ENCODE results near the gene DGKB.

DGKB gene

DNA sequence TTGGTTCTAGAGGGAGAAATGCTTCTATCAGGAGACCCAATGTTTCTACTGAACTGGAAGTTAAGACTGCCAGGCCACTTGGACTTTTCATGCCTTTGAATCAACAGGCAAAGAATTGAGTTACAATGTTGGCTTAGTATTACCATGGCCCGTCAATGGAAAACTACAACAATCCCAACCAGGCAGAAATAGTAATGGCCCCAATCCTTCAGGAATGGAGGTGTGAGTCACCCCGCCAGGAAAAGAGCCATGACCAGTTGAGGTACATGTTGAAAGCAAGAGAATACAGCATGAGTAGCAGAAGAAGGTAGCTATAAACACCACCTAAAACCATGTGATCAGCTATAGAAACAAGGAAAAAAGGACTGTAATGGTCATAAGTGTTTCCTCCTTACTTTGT is 101.9 kb downstream of the DGKB start:
- no peak for DNase-seq (ENCODE audit: low spot score)
- Histone ChIP-seq H3K27ac (no peak overlapping the region), H3K4me3 (no peak overlapping the region)
- TF ChIP-seq, protein P1, sequence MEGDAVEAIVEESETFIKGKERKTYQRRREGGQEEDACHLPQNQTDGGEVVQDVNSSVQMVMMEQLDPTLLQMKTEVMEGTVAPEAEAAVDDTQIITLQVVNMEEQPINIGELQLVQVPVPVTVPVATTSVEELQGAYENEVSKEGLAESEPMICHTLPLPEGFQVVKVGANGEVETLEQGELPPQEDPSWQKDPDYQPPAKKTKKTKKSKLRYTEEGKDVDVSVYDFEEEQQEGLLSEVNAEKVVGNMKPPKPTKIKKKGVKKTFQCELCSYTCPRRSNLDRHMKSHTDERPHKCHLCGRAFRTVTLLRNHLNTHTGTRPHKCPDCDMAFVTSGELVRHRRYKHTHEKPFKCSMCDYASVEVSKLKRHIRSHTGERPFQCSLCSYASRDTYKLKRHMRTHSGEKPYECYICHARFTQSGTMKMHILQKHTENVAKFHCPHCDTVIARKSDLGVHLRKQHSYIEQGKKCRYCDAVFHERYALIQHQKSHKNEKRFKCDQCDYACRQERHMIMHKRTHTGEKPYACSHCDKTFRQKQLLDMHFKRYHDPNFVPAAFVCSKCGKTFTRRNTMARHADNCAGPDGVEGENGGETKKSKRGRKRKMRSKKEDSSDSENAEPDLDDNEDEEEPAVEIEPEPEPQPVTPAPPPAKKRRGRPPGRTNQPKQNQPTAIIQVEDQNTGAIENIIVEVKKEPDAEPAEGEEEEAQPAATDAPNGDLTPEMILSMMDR (IDR thresholded peaks at IDR 0.05) = no peak

DNA sequence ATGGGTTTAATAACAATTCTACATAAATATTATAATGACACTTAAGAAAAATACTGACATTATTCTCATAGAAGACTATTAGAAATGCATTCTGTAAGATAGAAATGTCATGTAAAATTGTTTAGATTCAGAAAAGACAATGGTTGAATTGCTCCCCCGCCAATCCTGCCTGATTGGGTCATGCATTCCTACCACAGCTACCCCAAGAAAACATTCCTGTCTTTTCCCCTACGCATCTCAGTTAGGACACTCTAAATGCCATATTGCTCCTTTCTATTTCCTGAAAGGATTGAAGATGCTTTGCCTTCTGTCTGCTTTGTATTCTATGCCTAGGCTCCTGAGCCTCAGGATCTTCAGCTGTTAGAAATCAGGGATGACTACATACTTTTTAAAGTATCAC is 109.4 kb downstream of the DGKB start:
- TF ChIP-seq, protein P1 (IDR thresholded peaks at IDR 0.05) = no peak
- Histone ChIP-seq H3K4me3 (no peak overlapping the region), H3K27ac (no peak overlapping the region)
- DNase-seq (ENCODE audit: low spot score) = no peak

DNA sequence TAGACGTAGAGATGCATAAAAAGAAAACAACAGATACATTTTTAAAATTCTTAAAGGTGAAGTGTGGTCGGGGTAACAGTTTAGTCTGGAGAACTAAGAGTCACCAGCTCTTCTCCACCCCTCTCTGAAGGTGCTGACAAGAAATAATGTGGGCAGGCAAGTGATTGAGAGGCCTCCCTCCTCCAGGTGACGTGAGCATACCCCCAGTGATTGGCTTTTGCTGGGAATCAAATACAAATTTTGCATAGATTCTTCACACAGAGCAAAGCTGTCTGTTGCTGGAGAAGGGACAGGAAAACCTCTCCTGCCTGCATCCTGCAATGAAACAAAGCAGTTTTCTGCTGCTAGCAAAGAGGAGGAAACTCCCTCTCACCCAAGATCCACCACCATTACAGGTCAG is 115.0 kb downstream of the DGKB start:
- DNase-seq (ENCODE audit: low spot score) = no peak
- TF ChIP-seq, protein P1 (IDR thresholded peaks at IDR 0.05) = no peak
- no peak overlapping the region for H3K4me3 ChIP-seq
- H3K27ac ChIP-seq = no peak overlapping the region

DNA sequence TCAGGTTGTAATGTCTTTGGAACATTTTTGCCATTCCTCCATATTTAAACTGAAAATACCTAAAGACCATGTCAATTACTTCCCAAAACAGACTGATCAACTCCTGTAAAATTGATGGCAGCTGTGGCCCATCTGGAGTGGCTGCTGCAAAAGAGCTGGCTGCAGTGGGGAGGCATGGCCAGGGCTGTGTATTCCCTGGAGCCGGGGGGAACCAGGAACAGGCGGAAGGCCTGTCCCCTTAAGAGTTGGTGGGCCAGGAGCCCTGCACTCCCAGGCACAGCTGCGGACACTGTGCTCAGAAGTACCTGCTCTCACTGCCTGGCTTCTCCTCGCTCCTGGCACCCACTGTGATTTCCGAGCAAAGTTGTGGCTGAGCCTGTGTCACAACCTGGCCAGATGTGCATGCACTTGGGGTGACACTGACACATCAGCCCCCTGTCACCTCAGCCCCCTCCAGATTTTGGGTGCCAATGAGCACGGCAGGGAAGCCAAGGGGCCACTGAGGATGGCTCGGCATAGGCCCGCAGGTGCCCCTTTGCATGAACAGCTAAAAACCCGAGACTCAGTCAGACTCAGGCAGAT is 116.1 kb downstream of the DGKB start:
- Histone ChIP-seq H3K4me3 (no peak overlapping the region), H3K27ac (no peak overlapping the region)
- no peak for DNase-seq (ENCODE audit: low spot score)
- TF ChIP-seq, protein P1 (IDR thresholded peaks at IDR 0.05) = no peak

DNA sequence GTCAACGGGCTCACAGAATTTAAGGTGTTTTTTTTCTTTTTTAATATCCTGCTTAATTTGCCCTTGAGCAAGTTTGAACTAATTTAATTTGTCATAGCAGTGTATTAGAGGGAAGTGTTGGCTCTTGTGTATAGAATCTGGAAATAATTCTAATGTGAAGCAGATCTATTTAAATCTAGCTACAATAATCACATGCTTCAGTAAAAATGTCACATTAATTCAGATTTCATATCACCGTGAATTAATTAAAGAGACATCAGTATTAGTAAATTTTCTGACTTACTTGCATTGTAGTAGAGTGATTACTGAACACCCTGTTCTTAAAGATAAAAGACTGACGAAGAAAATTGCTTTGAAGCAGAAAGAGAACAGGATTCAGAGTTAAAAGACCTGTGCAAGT is 124.7 kb downstream of the DGKB start:
- no peak overlapping the region for H3K27ac ChIP-seq
- TF ChIP-seq, protein P1 (IDR thresholded peaks at IDR 0.05) = no peak
- no peak for DNase-seq (ENCODE audit: low spot score)
- H3K4me3 ChIP-seq = no peak overlapping the region

DNA sequence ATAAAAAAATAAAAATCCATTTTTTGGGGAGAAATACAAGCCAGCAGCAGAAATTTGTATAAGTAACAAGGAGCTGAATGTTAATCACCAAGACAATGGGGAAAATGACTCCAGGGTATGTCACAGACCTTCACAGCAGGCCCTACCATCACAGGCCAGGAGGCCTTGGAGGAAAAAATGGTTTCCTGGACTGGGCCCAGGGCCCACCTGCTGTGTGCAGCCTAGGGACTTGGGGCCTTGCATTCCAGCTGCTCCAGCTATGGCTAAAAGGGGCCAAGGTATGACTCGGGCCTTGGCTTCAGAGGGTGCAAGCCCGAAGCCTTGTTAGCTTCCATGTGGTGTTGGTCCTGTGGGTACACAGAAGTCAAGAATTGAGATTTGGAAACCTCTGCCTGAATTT is 126.3 kb downstream of the DGKB start:
- TF ChIP-seq, protein P1 (IDR thresholded peaks at IDR 0.05) = no peak
- no peak for DNase-seq (ENCODE audit: low spot score)
- no peak overlapping the region for H3K27ac ChIP-seq

DNA sequence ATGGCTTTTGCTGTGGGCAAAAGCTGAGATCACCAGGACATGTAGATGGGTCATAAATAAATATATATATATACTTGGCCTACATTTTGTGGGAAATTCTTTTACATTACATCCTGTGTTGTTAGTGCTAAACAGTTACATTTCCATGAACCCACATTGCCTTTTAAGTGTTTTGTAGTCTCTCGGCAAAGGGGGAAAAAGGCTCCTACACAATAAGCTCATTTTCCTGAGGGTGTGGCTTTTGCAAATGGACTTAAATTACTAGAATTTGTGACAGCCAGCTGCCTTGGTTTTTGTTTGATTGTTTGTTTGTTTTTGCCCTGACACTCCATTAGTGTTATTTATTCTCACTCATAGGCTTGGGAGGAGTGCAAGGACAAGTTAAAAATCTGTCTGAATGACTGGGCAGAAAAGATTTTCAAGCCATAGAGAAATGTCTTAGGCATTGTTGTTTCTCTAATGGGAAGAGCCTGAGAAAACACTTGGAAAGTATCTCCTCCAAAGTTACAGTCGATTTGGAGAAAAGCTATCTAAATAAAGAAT is 128.8 kb downstream of the DGKB start:
- H3K4me3 ChIP-seq = no peak overlapping the region
- TF ChIP-seq, protein P1 (IDR thresholded peaks at IDR 0.05) = no peak
- DNase-seq (ENCODE audit: low spot score) = no peak
- H3K27ac ChIP-seq = no peak overlapping the region

More for the DNA sequence above, 126.3 kb downstream of the DGKB start:
- H3K4me3 ChIP-seq = no peak overlapping the region
